HPDE6-E6E7 (cell line): ENCODE measurements around the gene ASRGL1.

Experiments
- DNase-seq: peaks from one replicate; pipeline ENCODE4 v3.0.0; 2011; ENCODE audit warnings: missing footprints; ENCODE audit errors: extremely low spot score

ASRGL1 gene

GRCh38 chr11:62416596-62416995 lies 79.3 kb downstream of the ASRGL1 start:
- DNase-seq: no peak

- DNase-seq: no peak
These were observed 80.9 kb downstream of the ASRGL1 start for GRCh38 chr11:62418136-62418535.

- DNase-seq: no peak
These were observed 81.5 kb downstream of the ASRGL1 start, which contains the start of gene SCGB1A1 for GRCh38 chr11:62418733-62419132. Gene SCGB1A1 (plus strand): TSS chr11:62419033. CDS start chr11:62419096, 63 bp downstream.

GRCh38 chr11:62419314-62419929 lies 82.2 kb downstream of the ASRGL1 start:
- DNase-seq: no peak

- DNase-seq: no peak
These were observed 82.7 kb downstream of the ASRGL1 start for GRCh38 chr11:62419943-62420342.

GRCh38 chr11:62420882-62421281 lies 83.6 kb downstream of the ASRGL1 start:
- DNase-seq: no peak

GRCh38 chr11:62421996-62422395 lies 84.7 kb downstream of the ASRGL1 start:
- DNase-seq: no peak

GRCh38 chr11:62423012-62423411 lies 85.8 kb downstream of the ASRGL1 start:
- DNase-seq: no peak

- no peak for DNase-seq
These were observed 90.5 kb downstream of the ASRGL1 start for GRCh38 chr11:62427630-62428233.

- no peak for DNase-seq
These were observed 91.8 kb downstream of the ASRGL1 start for GRCh38 chr11:62428871-62429560.

GRCh38 chr11:62430425-62430824 lies 93.2 kb downstream of the ASRGL1 start:
- DNase-seq: no peak

GRCh38 chr11:62431171-62431901 lies 94.1 kb downstream of the ASRGL1 start:
- no peak for DNase-seq

- DNase-seq: no peak
These were observed 95.4 kb downstream of the ASRGL1 start for GRCh38 chr11:62432695-62433094.

GRCh38 chr11:62433141-62433903 lies 96.1 kb downstream of the ASRGL1 start:
- DNase-seq: no peak

GRCh38 chr11:62433904-62434276 lies 96.6 kb downstream of the ASRGL1 start:
- no peak for DNase-seq

- DNase-seq: no peak
These were observed 98.8 kb downstream of the ASRGL1 start for GRCh38 chr11:62435846-62436660.

- DNase-seq: no peak
These were observed 100.4 kb downstream of the ASRGL1 start for GRCh38 chr11:62437616-62438015.

- DNase-seq: no peak
These were observed 101.4 kb downstream of the ASRGL1 start for GRCh38 chr11:62438641-62439040.

- DNase-seq: no peak
These were observed 102.7 kb downstream of the ASRGL1 start for GRCh38 chr11:62439785-62440602.
